Measurements from ENCODE around the gene HDDC3.
A peak's percentile ranks its signal among the peaks of the same experiment; 100 is the strongest.
"Not testable (repeated sequence)": the region's sequence is repeated elsewhere in the genome, so short reads cannot be mapped to it uniquely, and the experiment has no call there.

The HDDC3 gene

DNA sequence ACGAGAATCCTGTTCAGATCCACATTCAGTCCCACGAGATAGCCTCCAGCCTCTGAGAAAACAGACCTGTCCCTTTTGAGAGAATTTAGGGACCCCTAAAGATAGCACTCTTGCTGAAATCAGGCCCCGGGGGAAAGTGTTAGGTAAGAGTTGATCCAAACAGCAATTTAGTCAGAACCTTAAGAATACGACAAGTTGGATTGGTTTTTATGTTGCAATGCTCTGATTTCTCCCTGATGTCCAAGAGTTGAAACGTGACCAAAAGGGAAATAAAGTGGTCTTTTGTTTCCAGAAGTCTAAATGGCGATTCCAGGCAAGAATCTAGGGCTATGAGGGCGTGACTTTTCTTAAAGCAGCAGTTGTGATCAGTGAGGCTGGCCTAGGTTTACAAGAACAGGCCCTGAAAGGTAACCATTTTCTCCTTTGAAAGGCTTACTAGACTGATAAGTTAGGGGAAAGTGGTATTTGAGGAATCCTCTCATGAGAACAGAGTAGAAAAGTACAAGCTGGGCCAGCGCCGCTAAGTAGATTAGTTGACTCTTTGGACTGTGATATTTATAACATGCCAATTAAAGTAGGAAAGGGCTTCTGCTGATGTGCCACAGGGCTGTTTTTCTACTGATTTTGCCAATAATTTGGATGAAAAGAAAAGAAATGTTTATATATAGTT, 24.4 kb downstream of the HDDC3 start:
- DNase-seq: no peak

DNA sequence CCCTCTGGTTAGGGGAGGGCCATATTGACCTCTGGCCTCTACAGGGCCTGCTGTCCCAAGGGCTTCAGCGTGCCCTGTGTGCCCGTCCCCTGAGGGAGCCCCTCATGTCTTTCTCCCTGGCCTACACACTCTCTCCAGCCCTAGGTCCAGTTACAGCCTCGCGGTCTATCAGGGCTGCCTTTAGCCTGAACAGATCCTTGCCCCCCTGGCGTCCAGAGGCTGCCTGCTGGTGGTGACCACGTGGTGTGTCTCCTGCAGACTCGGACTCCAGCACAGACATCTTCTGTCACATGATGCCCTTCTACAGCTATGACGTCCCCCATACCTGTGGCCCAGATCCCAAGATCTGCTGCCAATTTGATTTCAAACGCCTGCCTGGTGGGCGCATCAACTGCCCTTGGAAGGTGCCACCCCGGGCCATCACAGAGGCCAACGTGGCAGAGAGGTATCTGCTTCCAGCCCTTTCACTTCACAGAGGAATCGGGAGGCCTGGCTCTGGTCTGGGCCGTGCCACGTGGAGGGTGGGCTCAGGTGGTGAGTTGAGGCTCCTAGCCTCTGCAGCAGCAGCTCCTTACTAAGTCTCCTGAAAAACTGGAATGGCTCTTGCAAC, 25.2 kb downstream of the HDDC3 start:
- no peak for DNase-seq

DNA sequence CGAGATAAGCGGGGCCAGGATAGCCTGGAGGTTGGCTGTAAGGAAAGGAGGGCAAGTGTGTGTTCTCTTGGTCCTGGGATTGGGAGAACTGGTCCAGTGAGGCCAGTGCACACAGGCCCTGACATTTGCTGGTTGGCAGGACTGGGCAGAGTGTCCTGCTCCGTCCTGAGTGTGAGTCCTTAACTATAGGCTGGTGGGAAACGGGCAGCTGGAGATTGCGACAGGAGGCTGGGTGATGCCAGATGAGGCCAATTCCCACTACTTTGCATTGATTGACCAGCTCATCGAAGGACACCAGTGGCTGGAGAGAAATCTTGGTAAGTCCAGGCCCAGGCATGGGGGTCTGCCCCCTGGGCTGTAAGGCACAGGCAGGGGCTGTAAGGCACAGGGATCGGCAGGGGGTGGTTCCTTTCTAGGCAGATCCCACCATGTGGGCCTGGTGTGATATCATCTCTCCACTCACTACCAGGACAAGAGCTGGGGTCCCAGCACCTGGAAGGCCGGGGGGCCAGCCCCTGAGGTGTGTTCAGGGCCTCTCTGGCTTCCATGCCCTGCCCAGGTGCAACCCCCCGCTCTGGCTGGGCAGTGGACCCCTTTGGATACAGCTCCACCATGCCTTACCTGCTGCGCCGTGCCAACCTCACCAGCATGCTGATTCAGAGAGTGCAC, 26.0 kb downstream of the HDDC3 start:
- no peak for DNase-seq

DNA sequence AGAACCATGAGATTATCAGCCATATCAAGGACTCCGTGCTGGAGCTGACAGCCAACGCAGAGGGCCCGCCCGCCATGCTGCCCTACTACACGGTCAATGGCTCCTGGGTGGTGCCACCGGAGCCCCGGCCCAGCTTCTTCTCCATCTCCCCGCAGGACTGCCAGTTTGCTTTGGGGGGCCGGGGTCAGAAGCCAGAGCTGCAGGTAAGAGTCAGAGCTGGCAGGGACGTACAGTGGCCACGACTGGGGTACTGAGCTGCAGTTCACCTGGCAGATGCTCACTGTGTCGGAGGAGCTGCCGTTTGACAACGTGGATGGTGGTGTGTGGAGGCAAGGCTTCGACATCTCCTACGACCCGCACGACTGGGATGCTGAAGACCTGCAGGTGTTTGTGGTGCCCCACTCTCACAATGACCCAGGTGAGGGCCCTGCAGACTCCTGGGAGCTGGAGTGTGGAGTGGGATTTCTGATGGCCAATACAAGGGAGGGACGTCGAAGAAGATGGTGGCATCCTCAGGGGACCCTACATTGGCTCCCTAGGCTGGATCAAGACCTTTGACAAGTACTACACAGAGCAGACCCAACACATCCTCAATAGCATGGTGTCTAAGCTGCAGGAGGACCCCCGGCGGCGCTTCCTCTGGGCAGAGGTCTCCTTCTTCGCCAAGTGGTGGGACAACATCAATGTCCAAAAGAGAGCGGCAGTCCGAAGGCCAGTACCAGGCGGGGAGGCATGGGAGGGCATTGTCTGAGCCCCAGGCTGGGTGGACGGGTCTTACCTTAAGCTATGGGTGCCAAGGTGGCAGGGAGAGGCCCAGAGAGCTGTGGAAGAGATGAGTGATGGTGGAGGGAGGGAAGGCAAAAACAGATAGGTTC, 26.8 kb downstream of the HDDC3 start:
- DNase-seq: no peak

DNA sequence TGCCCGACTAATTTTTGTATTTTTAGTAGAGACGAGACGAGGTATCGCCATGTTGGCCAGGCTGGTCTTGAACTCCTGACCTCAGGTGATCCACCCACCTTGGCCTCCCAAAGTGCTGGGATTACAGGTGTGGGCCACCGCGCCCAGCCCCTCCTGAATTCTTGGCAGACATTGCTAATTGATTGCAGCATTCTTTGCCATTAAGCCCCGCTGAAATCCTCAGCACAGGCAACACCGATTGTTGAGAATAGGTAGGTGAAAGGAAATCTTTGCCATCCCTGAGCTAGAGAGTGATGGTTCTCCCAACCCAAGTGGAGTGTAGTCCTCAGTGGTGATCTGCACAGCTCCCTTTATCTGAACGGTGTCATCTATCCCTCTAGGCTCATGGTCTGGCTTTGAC, 27.6 kb downstream of the HDDC3 start:
- no peak for DNase-seq

DNA sequence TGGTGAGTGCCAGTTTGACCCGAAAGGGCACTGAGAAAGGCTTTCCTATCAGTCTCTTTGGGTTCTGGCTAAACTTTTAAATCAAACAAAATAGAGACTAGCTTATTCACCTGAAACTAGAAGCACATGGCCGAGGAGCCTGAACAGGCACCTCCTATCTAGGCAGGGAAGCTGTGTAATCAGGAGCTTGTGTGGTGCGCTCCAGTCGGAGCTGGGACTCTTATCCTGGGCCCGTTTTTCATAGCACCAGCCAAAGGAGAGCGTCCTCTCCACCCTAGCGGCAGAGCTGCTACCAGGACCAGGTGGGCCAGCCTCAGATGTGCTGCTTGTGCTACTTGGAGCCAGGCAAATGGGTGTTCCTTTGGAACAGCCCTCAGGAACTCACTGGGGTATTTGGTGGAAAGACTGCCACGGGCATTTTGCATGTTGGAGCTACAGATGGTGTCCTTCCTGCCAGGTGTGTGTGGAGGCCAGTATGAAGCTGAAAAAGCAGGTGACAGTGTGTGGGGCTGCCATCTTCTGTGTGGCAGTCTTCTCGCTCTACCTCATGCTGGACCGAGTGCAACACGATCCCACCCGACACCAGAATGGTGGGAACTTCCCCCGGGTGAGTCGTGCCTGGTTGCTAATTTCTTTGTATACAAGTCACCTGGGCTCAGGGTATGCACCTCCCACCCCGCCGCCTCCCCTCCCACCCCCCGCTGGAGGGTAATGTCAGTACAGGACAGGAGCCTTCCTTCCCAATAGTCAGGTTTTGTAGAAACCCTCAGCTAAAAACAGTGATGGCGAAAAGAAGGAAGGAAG, 28.4 kb downstream of the HDDC3 start:
- no peak for DNase-seq

DNA sequence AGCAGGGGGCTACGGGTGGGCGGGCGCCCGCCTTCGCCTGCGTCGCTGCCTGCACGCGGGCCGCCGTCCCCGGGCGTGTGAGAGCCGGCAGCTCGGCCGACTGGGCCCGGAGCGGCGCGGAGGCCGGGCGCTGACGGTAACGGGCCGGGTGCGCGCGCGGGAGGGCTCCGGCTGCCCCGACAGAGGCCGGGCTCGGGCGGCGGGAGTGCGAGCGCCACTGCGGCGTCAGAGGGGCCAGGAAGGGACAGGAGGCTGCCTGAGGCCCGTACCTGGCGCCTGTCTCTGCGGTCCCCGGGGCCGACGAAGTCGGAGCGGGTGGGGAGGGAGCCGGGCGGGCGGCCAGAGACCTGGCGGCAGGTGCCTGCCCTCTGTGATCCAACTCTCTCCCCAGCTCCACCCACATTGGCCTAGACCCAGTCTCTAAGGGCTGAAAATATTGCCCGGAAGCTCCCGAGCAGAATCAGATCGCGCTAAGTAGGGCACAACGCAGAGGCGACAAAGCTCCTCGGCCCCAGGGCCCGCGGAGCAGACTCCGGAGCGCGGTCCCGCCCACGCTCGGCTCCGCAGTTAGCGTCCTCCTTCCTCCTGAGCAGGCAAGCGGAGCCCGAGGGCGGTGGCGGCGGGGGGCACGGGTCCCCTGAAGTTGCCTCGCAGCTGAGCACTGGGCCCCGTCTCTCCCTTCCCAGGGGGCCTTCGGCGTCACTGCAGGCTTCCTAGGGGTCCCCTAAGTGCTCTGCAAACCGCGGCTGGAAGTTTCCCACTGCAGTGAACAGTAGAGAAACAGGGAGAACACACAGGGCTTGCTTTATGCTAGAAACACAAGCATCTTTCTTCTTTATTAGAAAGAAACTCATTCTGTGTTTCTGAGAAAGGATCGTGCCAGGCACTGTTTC, 29.3 kb downstream of the HDDC3 start, which contains the start of gene MAN2A2:
MAN2A2 (plus strand) TSS at position 463 of the 893 bp plus-strand sequence. CDS start 906 bp downstream, outside the sequence.
- peak; percentile 72 for DNase-seq

DNA sequence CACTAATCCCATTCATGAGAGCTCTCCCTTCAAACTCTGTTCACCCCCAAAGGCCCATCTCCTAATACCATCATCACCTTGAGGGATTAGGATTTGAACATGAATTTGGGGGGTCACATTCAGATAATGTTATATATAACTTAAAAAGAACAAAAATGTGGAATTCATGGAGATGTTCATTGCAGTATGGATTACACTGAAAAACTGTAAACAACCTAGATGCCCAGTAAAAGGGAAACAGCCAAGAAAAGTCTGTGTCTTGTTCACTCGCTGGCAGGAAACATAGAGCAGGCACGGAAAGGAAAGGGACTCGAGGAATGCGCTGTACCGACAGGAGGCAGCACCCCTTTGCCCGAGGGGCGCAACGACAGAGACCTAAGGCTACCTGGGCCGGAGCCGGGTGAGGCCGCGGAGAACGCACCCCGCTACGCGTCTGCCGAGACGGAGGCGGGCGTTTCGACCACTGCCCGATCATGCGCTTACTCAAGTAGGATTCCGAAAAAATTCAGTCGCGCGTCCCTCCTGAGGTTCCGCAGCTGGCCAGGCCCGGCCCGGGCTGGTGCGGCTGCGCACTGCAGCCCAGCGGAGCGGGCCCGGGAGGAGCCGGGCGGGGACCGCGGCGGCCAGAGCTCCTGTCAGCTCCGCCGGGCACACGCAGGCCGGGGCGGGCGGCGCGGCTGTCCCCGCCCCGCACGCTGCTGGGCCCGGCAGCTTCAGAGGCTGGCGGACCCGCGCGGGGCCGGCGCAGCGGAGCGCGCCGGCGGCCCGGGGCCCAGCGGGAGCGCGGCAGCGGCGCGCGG, 30.1 kb downstream of the HDDC3 start:
- peak; percentile 78 for DNase-seq

DNA sequence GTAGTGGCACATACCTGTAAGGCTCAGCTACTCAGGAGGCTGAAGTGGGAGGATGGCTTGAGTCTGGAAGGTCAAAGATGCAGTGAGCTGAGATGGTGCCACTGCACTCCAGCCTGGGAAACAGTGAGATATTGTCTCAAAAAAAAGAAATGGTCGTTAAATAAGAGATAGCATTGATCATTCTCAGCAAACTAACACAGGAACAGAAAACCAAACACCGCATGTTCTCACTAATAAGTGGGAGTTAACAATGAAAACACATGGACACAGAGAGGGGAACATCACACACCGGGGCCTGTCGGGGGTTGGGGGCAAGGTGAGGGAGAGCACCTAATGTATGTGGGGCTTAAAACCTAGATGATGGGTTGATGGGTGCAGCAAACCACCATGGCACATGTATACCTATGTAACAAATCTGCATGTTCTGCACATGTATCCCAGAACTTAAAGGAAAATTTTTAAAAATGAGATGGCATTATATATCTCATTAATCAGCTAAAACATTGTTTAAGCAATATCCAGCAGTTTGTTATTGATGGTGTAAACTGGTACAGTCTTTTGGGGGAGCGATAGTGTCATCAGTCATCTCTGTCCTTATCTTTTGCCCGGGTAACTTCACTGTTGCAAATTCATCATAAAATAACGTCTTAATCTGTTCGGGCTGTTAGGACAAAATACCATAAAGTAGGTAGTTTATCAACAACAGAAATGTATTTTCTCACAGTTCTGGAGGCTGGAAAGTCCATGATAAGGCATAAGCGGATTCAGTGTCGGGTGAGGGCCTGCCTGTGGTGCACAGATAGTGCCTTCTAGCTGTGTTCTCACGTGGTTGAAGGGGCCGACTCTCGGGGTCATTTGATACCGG, 30.9 kb downstream of the HDDC3 start:
- DNase-seq: no peak

DNA sequence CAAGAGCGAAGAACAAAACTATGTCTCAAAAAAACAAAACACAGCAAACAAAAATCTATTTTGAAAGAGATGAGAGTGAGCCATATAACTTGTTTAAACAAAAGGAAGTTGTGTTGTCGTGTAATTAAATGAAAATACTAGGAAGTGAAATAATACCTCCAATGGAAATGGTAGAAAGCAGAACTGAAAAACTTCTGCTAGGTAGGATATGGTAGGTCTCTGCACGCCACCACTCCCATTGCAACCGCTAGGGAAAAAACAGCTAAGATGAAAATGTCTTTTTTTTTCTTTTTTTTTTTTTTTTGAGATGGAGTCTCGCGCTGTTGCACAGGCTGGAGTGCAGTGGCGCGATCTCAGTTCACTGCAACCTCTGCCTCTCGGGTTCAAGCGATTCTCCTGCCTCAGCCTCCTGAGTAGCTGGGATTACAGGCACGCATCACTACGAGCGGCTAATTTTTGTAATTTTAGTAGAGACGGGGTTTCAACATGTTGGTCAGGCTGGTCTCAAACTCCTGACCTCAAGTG, 35.2 kb downstream of the HDDC3 start:
- DNase-seq: not testable (repeated sequence)

DNA sequence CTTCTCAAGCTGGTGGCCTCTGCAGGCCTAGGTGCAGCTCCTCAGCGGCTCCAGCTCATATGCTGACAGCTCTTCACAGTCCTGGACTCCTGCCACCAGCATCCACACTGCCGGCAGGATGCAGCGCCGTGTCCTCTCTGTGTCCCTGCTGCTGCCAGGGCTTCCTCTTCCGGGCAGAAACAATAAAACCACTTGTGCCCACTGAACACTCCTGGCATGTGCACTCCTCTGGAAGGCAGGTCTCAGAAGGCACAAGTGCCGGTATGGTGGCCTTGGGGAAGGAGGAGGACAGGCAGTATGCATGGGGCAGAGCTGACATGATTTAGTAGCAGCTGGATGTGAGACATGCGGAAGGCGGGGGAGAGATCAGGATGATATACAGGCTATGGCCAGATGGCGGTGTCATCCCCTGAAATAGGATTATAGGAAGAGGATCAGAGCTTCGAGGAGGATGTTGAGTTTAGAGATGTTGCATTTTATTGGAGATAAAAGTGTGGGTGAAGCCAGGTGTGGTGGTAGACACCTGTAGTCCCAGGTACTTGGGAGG, 36.7 kb downstream of the HDDC3 start:
- DNase-seq: no peak

DNA sequence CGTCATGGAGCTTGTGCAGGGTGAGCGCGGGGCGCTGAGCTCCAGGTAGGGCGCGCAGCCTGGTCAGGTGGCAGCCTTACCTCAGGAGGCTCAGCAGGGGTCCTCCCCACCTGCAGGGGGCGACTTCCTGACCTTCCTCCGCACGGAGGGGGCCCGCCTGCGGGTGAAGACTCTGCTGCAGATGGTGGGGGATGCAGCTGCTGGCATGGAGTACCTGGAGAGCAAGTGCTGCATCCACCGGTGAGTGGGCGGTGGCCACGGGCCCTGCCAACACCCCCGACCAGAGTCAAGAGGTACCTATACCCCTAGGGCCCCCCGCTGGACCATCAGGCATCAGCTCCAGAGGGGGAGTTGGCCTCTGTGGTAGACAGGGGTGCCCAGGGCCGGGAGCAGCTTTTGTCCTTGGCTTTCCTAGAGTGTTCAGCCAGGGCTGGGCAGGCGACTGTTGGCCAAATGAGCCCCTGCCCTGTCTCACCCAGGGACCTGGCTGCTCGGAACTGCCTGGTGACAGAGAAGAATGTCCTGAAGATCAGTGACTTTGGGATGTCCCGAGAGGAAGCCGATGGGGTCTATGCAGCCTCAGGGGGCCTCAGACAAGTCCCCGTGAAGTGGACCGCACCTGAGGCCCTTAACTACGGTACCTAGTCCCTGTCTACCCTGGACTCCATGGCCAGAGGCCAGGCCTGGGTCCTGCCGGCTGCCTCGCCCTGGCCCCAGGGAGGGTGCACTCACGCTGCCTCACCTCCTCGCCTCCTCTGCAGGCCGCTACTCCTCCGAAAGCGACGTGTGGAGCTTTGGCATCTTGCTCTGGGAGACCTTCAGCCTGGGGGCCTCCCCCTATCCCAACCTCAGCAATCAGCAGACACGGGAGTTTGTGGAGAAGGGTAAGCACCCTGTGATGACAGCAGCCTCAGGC, 38.9 kb downstream of the HDDC3 start:
- DNase-seq: no peak

DNA sequence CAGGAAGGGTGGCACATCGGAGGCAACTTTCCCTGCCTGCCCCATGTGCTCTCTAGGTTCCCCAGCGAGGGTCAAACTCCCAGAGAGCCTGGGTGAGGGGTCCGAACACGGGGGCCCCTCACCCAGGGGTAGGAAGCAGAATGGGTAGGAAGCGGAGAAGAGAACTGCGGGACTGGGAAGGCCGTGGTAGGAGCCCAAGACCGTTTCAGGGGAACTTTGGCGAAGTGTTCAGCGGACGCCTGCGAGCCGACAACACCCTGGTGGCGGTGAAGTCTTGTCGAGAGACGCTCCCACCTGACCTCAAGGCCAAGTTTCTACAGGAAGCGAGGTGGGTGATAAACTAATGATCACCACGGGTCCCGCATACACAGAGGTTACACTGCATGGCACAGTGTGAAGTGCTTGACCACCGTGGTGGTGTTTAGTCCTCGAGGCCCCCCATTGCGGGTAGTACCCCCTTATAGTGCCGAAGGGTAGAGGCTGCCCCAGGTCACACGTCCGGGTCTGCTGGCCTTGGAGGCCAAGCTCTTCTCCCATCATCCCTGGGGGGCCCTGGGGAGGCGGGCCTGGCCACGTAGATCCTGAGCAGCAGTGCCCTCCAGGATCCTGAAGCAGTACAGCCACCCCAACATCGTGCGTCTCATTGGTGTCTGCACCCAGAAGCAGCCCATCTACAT, 39.7 kb downstream of the HDDC3 start:
- DNase-seq: no peak

DNA sequence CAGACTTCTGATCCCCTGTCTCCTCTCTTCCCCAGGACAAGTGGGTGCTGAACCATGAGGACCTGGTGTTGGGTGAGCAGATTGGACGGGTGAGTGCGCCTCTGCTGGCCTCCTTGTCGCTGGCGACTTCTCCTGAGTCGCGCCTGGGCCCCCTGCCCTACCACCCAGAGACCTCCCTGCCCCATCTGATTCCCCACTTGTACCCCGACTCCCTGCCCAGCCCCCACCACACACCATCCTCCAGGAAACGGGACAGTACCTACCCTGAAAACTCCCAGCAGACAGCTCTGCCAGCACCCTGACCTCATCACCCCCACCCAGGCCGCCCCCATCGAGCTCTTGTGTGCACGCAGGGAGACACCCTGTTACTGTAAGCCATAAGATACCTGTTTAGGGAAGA, 40.3 kb downstream of the HDDC3 start:
- DNase-seq: no peak

DNA sequence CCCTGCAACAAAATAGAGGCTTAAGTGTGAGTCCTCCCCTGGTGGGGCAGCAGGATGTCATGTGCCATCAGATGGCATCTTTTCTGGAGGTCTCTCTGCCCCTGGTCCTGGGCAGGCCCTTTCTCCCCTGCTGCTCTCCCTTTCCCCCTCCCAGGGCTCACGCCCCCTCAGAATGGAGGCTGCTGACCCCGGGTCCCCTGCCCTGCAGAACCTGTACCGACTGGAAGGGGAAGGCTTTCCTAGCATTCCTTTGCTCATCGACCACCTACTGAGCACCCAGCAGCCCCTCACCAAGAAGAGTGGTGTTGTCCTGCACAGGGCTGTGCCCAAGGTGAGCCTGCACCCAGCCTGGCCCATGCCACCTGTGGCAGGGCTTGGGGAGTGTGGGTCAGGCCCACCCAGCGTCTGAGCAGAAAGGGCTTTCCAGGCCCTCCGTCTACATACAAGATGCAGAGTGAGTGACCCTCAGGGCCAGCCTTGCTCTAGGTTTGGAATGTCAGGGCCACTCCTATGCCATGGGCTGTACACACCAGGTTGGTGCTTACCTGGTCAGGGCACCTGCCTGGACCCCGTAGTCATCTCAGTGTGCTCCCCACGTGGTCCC, 40.9 kb downstream of the HDDC3 start:
- DNase-seq: no peak

DNA sequence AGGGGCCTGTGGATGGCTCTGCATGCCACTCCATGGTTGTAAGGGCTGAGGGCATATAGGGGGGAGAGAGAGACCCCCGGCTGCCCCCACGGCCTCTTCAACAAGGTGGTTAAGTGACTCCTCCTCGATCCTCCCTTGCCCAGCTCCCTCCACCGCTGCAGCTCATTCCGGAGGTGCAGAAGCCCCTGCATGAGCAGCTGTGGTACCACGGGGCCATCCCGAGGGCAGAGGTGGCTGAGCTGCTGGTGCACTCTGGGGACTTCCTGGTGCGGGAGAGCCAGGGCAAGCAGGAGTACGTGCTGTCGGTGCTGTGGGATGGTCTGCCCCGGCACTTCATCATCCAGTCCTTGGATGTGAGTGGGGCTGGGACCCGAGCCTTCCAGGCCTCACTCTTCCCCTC, 41.5 kb downstream of the HDDC3 start:
- DNase-seq: no peak
